NCI-H1436 treated with DMSO at 0.1 percent for 48 hours (cell line): ENCODE measurements around the gene DLG2.
"Not testable (repeated sequence)": the region's sequence is repeated elsewhere in the genome, so short reads cannot be mapped to it uniquely, and the experiment has no call there.

Source experiments
- DNase-seq: peaks from one replicate; lab custom pipeline; 2025; lab: John Stamatoyannopoulos, UW

DLG2 gene

DNA sequence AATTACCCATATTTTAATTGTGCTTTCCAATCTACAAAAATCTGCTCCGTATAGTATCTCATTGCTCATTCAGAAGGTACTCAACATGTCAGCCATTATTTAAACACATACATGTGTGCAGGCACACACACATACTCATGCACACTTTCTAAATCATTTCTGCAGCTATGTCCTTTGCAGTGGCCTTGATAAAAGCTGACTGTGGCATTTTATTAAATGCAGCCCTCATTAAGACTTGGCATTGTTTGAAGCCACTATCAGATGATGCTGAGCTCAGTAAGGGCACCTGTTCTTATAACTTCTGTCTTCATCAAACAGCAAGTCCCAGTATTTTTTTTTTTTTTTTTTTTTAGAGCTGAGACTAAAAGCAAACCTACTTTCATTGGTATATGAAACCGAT is 1269.1 kb downstream of the DLG2 start:
- no peak for DNase-seq

DNA sequence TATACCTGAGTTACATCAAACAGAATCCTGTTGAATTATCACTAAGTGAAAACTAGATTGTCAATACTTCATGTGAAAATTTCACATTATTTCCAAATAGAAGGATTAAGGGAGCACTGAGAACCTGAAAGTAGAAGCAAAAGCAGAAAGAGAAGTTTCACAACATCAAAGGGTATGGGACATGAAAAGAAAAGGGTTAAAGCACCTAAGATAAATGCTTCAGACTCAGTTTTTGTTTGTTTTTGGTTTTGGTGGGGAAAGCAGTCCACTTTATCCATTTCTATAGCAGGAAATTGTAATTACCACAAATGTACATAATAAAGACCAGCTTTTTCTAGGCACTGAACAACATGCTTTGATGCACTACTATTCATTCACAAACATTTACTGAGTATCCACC is 1271.2 kb downstream of the DLG2 start:
- no peak for DNase-seq

DNA sequence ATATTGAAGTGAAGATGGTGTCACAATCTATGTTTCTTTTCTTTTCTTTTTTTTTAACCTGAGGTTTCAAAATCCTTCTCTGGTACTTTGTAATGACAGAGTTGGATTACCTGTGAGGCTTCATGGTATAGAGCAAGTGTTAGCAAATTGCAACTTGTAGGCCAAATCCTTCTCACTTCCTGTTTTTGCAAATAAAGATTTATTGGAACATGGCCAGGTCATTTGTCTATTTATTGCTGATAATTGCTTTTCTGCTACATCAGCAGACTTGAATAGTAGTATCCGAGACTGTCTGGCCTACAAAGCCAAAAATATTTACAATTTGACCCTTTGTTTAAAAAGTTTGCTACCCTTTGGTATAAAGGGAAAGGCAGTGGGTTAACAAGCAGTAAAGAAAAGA is 1281.5 kb downstream of the DLG2 start:
- DNase-seq, result no peak

DNA sequence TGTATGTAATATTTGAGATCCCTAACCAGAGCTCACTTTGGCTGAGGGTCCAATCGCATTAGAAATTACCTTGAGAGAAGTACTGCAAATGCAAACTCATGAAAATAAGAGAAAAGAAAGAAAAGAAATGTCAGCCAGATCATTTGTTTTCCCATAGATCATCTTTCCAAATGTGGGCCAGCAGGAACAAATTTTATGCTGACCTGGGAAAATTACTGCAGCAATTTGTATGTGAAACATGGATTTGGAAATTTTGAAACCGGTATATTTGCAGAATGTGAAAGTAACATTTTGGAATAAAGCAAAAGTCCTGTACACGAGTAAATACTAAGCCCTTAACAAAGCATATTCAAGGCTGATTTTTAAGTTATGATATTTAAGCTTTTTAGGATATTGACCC is 1282.1 kb downstream of the DLG2 start:
- no peak for DNase-seq

DNA sequence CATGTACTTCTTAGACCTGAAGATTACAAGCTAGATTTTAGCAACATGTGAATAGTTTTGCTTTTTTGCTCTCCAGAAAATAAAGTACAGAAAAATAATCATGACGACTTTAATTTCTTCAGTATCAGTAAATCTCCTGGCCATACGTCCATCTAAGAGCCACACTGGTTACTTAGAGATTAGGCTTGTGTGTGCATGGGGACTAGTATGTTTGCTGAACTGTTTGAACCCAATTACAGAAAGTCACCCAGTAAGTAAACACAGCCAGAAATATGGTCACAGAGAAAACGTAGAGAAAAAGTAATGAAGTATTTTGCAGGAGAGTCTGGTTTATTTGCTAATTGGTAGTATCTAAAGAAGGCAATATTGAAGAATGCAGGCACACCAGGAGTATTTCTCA is 1287.3 kb downstream of the DLG2 start:
- no peak for DNase-seq

DNA sequence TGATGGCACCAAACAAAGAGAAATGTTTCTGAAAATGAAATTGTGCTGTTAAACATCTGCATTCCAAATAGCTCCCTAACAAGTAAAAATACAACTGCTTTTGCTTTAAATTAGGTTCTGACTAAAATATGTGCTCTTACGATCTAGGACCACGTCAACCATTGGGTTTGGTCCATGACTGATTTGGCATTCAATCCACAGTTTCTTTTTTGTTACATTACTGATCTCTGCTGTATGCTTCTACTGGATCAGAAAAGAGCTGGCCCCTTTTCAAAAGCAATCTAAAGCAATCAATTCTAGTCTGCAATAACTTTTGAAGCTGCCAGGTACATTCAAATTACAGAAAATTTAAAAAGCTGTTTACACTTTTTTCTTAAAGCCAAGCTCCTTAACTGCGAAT is 1293.9 kb downstream of the DLG2 start:
- DNase-seq, result no peak

DNA sequence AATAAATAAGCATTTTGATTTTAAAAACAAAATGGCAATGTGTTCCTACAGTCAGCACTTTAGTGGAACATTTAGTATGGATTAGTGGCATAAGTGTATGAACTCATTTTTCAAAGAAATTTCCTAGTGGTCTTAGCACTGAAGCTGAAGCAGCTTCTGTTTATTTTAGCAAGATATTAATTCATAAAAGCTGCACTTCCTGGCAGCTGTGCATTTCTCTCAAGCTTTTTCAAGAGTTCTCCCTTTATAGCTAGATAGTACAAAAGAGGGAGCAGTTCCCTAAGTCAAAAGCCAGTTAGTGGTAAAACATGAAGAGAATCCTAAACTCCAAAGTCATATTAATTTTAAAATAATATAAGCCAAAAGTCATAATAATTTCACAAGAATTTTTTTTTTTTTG is 1304.9 kb downstream of the DLG2 start:
- no peak for DNase-seq

DNA sequence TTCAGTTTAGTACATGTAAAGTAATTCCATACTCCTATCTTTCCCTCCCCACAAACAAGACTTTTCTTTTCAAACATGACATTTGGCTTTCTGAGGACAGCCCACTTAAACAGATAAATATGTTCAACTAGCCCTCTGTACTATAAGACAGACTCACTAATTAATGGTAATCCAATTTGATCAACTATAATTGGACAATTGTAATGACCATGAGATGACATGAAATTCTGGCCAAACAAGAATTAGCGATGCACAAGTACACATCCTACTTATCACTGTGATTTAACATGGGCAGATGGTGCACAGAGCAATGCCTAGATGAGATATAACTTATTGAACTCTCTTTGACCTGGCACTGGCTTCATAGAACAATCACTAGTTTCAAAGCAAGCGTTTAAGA is 1307.3 kb downstream of the DLG2 start:
- DNase-seq, result no peak

DNA sequence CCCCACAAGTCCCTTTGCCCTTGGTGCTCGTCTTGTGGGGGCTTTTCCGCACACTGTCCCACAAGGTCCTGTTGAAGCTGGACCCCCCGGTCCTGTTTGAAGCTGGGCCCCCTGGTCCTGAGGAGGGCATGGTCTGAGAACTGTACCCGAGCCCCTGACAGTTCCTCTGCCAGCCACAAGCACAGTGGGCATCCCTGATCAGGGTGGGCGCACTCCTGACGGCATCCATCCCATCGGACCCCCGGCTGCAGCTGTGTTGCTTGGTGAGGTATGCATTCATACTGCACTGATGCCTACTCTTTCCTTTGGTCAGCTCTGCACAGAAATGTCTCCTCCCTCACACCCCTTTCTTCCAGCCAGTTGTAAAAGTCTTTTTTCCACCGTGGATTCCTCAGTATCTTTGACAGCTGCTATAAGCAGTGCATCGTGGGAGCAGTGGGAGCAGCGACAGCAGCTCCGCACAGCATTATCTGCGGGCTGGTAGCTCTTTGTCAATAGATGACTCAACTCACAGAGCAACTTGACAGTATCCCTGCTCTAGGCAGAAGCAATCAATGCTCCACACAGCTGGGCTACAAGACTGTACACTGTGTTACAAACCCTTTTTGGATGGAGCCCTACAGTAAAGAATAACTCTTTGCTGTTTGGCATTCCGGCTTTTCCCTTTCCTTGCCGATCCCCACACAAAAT is 1310.1 kb downstream of the DLG2 start:
- DNase-seq, result no peak

DNA sequence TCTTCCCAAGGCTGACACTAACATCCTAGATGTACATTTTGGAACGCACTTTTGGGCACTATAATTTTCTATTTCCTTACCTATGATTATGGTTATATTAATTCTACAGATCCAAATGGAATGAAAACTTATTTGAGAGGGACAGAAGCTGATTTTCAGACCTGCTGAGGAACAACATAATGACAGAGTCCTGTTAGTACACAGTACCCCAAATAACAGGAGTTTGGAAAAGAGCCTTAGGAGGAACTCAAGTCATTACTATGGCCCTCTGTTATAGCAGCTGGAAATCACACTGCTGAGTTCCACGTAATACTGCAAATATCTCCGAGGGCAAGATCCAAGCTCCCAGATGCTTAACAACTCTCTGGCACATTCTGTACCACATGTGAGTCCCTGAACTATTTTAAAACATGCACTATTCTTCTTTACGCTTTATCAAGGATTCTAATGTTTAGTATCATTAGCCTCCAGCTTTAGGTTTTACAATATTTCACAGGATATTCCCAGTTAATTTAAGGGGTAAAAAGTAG is 1313.2 kb downstream of the DLG2 start:
- DNase-seq, result no peak

DNA sequence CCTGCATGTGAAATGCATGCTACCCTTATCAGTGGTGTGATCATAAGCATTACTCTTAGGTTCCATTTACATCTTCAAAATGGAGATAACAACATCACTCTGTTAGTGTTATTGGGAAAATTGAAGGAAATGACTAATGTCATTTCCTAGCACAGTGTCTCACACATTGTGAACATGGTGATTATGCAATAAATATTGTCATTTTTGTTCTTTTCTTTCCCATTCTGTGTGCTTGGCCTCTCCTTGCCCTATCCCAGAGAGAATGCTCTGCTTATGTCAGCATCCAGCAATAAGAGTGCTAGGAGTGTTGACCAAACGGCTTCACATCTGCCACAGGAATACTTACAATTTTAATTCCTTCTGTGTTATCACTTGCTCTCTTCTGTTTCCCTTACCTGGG is 1316.9 kb downstream of the DLG2 start:
- DNase-seq, result no peak

DNA sequence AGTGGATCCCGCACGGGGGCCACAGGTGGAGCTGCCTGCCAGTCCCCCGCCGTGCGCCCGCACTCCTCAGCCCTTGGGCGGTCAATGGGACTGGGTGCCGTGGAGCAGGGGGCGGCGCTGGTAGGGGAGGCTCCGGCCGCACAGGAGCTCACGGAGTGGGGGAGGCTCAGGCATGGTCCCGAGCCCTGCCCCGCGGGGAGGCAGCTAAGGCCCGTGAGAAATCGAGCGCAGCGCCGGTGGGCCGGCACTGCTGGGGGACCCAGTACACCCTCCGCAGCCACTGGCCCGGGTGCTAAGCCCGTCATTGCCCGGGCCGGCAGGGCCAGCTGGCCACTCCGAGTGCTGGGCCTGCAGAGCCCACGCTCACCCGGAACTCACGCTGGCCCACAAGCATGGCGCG is 1318.7 kb downstream of the DLG2 start:
- DNase-seq, result not testable (repeated sequence)

DNA sequence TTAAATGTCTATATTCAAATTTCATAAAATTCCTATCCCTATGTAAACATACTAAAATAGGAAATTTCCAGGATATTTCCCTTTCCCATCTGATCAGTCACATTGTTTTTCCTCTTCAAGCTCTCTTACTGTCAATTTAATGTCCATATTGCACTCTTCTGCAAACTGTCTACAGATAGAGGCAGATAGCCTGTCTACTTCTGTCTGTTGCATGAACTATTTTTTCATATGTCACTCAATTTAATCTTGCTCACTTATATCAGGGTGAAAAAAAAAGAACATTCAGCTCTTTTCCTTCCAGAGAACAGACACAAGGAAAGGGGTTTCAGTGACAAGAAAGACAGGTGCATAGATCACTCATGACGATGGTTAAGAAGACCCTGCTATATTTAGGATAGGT is 1327.1 kb downstream of the DLG2 start:
- no peak for DNase-seq

DNA sequence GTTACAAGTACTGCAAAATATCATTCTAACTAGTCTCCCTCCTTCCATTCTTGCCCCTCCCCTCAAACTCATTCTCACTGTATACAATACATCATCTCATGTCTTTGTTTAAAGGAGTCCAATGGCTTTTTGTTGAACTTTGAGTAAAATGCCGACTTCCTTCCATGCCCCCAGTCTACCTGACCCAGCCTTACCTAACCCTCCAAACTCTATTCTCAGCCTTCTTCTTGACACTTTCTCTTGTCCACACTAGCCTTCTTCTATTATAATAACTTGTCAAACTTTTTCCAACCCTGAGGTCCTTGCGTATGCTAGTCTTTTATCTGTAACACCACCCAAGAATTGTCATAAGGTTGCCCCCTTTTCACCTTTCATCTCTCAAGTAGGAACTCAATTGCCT is 1329.6 kb downstream of the DLG2 start:
- no peak for DNase-seq

DNA sequence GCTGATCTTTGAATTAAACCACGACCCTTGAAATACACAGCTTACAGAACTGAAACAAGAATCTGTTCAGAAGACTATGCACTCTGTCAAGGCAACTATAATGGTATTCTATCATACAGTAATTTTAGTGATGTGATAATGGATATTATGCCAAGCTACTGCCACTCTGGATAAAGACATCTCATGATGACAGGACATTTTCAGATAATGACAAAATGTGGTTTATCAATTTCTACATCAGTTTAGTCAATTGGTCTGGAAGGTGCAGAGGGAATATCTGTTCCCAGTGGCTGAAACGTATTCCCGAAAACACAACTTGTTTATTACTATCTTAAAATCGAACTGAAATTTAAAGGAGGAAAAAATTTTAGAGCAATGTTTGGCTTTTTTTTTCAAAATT is 1331.3 kb downstream of the DLG2 start:
- DNase-seq, result no peak

DNA sequence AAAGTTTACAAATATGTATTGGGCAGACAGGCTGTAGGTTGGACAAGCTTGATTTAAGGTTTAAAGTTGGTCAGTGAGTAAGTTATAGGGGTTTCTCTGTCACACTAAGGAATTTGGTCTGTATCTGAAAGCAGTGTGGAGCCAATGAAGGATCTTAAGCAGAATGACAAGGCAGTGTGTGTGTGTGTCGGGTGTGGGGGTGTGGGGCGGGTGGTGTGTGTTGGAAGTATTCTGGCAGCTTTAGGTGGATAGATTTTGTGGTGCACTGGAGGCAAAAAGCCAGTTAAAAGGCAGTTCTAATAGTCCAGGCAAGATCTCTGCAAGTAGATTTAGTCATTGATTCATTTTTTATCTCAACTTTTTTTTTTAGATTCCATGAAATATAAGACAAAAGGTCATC is 1334.2 kb downstream of the DLG2 start:
- no peak for DNase-seq

DNA sequence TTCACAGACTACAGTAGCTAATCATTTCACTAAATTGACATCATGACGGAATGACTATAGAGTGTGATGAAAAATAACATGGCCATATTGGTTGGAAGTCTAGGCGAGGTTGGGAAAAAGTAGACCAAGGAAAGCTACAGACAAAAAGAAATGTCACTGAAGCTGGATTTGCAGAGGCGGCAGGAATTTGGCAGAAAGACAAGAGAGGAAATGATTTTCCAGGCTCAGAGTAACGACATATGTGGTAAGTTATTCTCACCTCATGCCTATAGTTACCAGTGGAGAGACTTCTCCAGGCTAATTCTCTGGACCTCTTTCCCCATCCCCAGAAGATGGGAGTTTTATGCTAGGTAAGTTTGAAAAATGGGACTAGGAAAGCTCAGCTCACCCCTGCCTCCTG is 1335.1 kb downstream of the DLG2 start:
- DNase-seq, result no peak

DNA sequence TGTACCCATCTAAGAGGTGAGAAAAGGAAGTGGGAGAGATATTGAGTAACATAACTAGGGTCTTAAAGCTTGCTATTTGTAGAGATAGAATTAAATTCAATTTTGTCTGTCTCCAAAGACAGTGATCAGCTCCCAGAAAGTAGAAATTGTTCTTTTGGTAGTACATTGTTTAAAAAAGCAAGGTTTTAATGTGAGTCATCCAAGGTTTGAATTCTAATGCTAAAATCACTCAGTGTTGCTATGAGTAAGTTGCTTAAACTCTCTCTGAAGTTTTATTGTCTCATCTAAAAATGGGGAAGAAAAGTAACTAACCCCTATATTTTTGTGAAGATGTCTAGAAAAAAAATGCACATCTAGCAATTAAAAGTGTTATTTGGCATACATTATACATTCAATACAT is 1336.5 kb downstream of the DLG2 start:
- DNase-seq, result no peak

DNA sequence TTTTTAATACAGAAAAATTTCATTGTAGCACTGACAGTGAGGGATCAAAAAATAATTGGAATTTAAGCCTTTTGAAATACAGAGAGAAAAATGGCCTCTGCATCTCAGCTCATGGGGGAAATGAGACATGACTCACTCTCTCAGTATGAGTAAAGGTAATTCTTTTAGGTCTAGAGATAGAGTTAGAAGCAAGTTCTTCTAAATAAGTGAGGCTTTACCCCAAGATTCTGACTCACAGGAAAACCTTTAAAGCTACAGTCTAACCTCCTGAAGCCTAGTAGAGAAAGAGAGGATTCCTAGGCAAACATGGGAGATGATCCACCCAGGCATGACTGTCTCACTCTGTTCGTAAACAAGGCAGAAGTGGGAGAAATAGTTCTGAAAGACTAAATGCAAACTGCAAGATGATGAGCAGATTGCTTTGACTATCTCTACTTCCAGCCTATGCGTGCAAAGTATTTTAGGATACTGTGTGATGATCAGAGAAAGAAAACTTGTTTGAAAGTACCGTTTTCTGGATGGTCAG is 1337.7 kb downstream of the DLG2 start:
- DNase-seq, result no peak

DNA sequence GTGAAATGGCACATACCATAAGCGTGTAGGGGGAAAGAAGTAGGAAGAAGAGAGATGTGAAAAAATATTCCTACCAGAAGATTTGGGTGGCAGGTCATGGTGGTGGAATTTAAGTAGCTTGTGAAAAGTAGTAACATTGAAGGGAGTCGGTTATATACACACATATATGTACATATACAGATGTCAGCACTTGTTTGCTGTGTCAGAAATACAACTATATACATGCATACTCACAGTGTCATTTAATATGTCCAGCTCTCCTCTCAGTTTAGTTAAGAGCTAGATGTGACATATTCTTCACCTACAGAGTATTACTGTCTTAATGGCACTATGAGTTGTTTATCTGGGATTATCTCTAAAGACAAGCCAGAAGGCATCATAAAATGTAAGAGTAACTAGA is 1353.6 kb downstream of the DLG2 start:
- no peak for DNase-seq

DNA sequence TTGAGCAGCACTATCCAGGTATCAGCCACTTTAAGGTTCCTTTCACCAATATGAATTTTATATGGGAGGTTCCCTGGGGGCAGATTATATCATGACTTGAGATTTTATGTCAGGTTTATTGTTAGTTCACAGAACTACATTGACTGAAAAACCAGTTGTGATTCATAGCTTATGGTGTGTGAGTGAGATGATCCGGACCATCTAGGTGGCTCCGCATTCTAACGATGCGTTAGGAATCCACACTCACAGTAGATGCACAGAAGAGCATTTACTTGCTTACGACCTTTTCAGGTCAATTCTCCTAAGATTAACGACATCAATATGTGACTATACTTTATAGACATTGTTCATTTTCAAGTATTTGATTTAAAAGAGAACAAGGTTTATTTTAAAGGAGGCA is 1356.7 kb downstream of the DLG2 start:
- DNase-seq, result no peak

DNA sequence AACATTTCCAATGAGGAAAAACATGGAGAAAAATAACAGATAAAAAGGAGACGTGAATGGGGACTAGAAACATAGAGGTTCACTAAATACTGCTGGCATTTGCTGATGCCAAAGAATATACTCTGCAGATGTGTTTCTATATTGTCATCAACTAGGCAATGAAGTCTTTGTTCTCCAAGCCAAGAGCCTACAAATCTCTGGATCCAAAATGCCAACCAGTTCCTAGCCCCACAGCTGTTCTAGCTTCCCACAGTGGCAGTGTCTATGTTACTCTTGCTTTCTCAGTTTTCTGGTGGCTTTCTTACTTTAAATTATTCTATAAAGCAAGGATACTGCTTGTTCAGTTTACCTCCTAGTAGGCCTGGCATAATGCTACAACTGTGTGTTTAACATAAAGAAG is 1363.1 kb downstream of the DLG2 start:
- DNase-seq, result no peak

DNA sequence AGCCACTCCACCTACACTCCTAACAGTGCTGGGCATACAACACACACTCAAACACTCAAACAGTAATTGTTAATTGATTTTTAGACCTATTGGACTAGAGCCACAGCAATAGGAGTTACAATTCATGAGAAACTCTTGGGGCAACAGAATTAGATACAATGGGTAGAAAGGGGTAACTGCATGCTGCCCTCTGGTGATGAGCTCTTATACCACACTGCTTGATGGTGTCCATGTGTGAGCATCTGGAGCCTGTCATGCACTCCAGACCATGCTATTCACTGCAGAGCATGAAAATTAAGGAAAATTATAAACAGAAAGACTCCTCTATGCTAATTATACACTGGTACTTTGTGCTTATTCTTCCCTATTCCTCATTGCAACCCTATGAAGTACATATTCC is 1365.4 kb downstream of the DLG2 start:
- no peak for DNase-seq

DNA sequence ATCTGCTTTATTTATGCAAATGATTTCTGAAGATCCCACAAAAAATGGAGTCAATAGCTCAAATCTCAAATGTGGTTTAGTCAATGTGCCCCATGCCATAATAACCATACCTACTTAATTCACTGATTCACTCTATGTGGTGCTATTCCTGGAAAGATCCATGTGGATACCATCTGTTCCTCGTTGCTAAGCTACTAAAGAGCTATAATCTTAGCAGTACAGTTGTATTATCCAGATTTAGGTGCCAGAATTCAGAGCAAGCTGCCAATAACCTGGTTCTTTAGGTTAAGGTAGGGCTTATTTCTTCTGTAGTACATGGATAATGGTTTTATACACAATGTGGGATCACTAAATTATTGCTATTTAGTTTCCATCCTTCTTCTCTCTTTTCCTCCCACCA is 1366.3 kb downstream of the DLG2 start:
- no peak for DNase-seq
